GM11168 (cell line): ENCODE measurements around the gene AP5S1.
"Not testable (repeated sequence)": the region's sequence is repeated elsewhere in the genome, so short reads cannot be mapped to it uniquely, and the experiment has no call there.

ENCODE experiments used
- in situ Hi-C: fragments of 300-500 bp; cut with MboI; formaldehyde crosslinking; loops from one replicate; pipeline ENCODE4 v1.12.0; 2022; ENCODE audit warnings: low sequenced_read_pairs; ENCODE audit not compliant: unreplicated experiment

The AP5S1 gene

GRCh38 chr20:3829891-3830290 lies 9.5 kb downstream of the AP5S1 start:
- in situ Hi-C loops: not testable (repeated sequence)

- in situ Hi-C loops: no loop called here
Measured at GRCh38 chr20:3836132-3836531, 15.8 kb downstream of the AP5S1 start.

- in situ Hi-C loops: no loop called here
Measured at GRCh38 chr20:3839328-3839727, 19.0 kb downstream of the AP5S1 start.

GRCh38 chr20:3840201-3840600 lies 19.9 kb downstream of the AP5S1 start:
- in situ Hi-C loops: not testable (repeated sequence)

GRCh38 chr20:3842348-3842930 lies 22.1 kb downstream of the AP5S1 start:
- in situ Hi-C loops: no loop called here

GRCh38 chr20:3843490-3843889 lies 23.1 kb downstream of the AP5S1 start:
- in situ Hi-C loops: no loop called here

- in situ Hi-C loops: not testable (repeated sequence)
Measured at GRCh38 chr20:3843990-3844619, 23.8 kb downstream of the AP5S1 start.

- in situ Hi-C loops: no loop called here
Measured at GRCh38 chr20:3846378-3846739, 26.0 kb downstream of the AP5S1 start.

- in situ Hi-C loops: no loop called here
Measured at GRCh38 chr20:3846740-3847428, 26.5 kb downstream of the AP5S1 start, which contains the start of gene MAVS. Gene MAVS, plus strand, starts transcription at chr20:3846834. Its CDS starts 7,791 bp downstream, at chr20:3854625.

- in situ Hi-C loops: no loop called here
Measured at GRCh38 chr20:3847429-3847940, 27.1 kb downstream of the AP5S1 start.

- in situ Hi-C loops: no loop called here
Measured at GRCh38 chr20:3848565-3848964, 28.2 kb downstream of the AP5S1 start.

- in situ Hi-C loops: loop anchor here (10.0 kb wide), 1 partner anchor 70 kb away; the partner anchor contains the start of genes CENPB and SPEF1
Measured at GRCh38 chr20:3854462-3854871, 34.1 kb downstream of the AP5S1 start.

GRCh38 chr20:3857405-3857804 lies 37.1 kb downstream of the AP5S1 start:
- in situ Hi-C loops: loop anchor here (10.0 kb wide), 1 partner anchor 73 kb away; the partner anchor contains the start of genes CENPB and SPEF1

- in situ Hi-C loops: loop anchor here (10.0 kb wide), 1 partner anchor 74 kb away; the partner anchor contains the start of genes CENPB and SPEF1
Measured at GRCh38 chr20:3858689-3859088, 38.3 kb downstream of the AP5S1 start.

GRCh38 chr20:3861191-3861590 lies 40.8 kb downstream of the AP5S1 start:
- in situ Hi-C loops: no loop called here

GRCh38 chr20:3862333-3862732 lies 42.0 kb downstream of the AP5S1 start:
- in situ Hi-C loops: no loop called here

- in situ Hi-C loops: no loop called here
Measured at GRCh38 chr20:3863317-3863716, 43.0 kb downstream of the AP5S1 start.

GRCh38 chr20:3864518-3864917 lies 44.2 kb downstream of the AP5S1 start:
- in situ Hi-C loops: no loop called here

- in situ Hi-C loops: no loop called here
Measured at GRCh38 chr20:3865152-3865886, 45.0 kb downstream of the AP5S1 start.

- in situ Hi-C loops: no loop called here
Measured at GRCh38 chr20:3865887-3866407, 45.6 kb downstream of the AP5S1 start.
